ENCODE results near the gene MED13L. TPM values are rescaled to one million over a fixed set of nuclear protein-coding genes. Genes with fewer than 3 reads are reported as not detected.

The MED13L gene
- total and polyA plus RNA-seq, 2 donors (not counting 3 experiments of a cell fraction or from before 2014, with no cell fraction given), result 27.4 to 93.6 TPM

DNA sequence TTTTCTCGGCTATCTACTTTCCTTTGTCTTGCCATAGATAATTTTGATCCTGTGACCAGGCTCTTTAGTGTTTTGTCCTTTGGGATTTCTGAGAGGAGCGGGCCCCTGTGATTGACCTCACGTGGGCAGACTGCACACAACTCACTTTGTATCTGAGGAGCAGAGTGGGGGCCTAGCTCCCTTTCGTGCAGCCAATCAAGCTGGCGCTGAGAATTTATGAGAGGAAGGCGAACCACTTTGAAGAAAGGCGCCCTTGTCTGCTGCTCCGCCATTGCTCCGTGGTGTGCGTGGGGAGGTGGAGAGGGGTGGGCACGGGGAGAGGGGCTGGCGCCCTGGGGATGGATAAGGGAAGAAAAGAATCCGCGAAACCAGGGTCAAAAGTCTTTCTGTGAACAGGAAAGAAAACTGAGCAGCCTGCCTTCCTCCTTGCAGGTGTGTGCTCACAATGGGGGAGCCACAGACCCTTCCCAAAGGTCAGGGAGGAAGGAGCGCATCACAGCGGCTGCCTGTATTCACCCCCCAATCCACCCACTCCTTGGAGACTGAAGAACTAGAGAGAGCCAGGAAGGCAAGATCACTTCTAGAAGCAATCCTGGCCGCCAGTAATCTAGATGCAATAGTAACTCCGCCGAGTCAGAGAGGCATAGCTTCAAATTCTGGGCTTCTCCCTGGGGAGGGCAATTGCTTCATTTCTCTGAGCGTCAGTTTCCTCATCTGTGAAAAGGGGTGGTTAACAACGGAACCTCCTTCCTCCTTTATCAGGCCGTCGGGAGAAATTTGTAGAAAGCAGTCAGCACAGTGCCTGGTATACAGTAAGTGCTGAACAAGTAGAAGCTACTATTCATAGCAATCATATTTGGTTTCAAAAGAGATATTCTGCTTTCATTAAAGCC is 24.9 kb upstream of the MED13L start:
- dilution Hi-C loops (cut with MboI; ENCODE audit: extremely low pct_ligation_motif_present, low sequenced_read_pairs) (no loop called here), intact Hi-C loops (cut with micrococcal nuclease) (no loop called here)
- peaks cover 6 to 17% of the 10 kb centered on the region in 2 experiments for H3K27me3 ChIP-seq (ENCODE audit: control insufficient read depth in 2 of 2, insufficient read depth in 2 of 2, low read length in 2 of 2)
- FAIRE-seq (no peak), DNase-seq (ENCODE audit: low read depth, low spot score) (no peak)
- H3K4me1 ChIP-seq (ENCODE audit: control insufficient read depth, extremely low read depth, insufficient read depth, low read length), result no peaks in the 10 kb centered on the region
- no peak overlapping the region for H3K9ac ChIP-seq (replicated peaks; ENCODE audit: extremely low read depth, insufficient read depth, low read length)
- no peaks in the 10 kb centered on the region for H3K9me3 ChIP-seq (replicated peaks; ENCODE audit: control insufficient read depth, insufficient read depth, low read length)
- no TSS peak for BruUV-seq (replicated peaks)
- H3K79me2 ChIP-seq (ENCODE audit: control insufficient read depth, insufficient read depth, low read length), result no peaks in the 10 kb centered on the region
- ChIA-PET CTCF (interaction anchor here (1.0 to 2.1 kb wide), 4 partner anchors 11 to 44 kb away, joined by 3 to 6 read pairs (median 4); no protein-coding TSS in a partner anchor), POLR2A (no interaction called here)
- TF ChIP-seq EZH2 (IDR thresholded peaks at IDR 0.05; ENCODE audit: borderline replicate concordance, low read depth, low read length, severe bottlenecking) (no peak), JUN (IDR thresholded peaks at IDR 0.05; ENCODE audit: borderline replicate concordance, insufficient read depth, insufficient read length, low read depth) (no peak), GATA2 (IDR thresholded peaks at IDR 0.05; ENCODE audit: insufficient read depth, insufficient read length, low read depth, low read length) (no peak), POLR2AphosphoS5 (IDR thresholded peaks at IDR 0.05; ENCODE audit: insufficient read depth, low read depth, low read length) (no peak), POLR2A (IDR thresholded peaks at IDR 0.05; ENCODE audit: low read depth, low read length) (no peak), MYC (IDR thresholded peaks at IDR 0.05; ENCODE audit: low read depth, low read length) (no peak), FOS (IDR thresholded peaks at IDR 0.05; ENCODE audit: borderline replicate concordance, insufficient read depth, low read length) (no peak), CTCF (IDR thresholded peaks at IDR 0.05; ENCODE audit: extremely low read depth in 1 of 2, insufficient read depth in 1 of 2, low read depth in 1 of 2, low read length in 2 of 2) (no peak)
- TF ChIP-seq, protein P1, sequence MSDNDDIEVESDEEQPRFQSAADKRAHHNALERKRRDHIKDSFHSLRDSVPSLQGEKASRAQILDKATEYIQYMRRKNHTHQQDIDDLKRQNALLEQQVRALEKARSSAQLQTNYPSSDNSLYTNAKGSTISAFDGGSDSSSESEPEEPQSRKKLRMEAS (IDR thresholded peaks at IDR 0.05; ENCODE audit: insufficient read depth, insufficient read length), result no peak
- H3K9me1 ChIP-seq (replicated peaks; ENCODE audit: control insufficient read depth, extremely low read depth, insufficient read depth, low read length), result no peaks in the 10 kb centered on the region
- H3K4me2 ChIP-seq (ENCODE audit: insufficient read depth, low read length), result no peak overlapping the region
- no peak overlapping the region for H2AFZ ChIP-seq (ENCODE audit: low read depth, low read length)
- no peaks in the 10 kb centered on the region for H4K20me1 ChIP-seq (replicated peaks; ENCODE audit: control insufficient read depth, extremely low read depth, insufficient read depth, low read length)
- H3K4me3 ChIP-seq (replicated peaks in 1 of 3; ENCODE audit: insufficient read depth in 1 of 3, low read depth in 1 of 3, low read length in 3 of 3), result no peak overlapping the region
- H3K27ac ChIP-seq (ENCODE audit: insufficient read depth, low read depth, low read length), result no peak overlapping the region
- no peaks in the 10 kb centered on the region for H3K36me3 ChIP-seq (ENCODE audit: control insufficient read depth in 2 of 2, extremely low read depth in 1 of 2, insufficient read depth in 2 of 2, low read length in 2 of 2)
